ENCODE data around the gene HNRNPC. TPM values are rescaled to one million over a fixed set of nuclear protein-coding genes. Genes with fewer than 3 reads are reported as not detected.

Gene HNRNPC
- total RNA-seq, result 741 and 791 TPM in 2 replicates

DNA sequence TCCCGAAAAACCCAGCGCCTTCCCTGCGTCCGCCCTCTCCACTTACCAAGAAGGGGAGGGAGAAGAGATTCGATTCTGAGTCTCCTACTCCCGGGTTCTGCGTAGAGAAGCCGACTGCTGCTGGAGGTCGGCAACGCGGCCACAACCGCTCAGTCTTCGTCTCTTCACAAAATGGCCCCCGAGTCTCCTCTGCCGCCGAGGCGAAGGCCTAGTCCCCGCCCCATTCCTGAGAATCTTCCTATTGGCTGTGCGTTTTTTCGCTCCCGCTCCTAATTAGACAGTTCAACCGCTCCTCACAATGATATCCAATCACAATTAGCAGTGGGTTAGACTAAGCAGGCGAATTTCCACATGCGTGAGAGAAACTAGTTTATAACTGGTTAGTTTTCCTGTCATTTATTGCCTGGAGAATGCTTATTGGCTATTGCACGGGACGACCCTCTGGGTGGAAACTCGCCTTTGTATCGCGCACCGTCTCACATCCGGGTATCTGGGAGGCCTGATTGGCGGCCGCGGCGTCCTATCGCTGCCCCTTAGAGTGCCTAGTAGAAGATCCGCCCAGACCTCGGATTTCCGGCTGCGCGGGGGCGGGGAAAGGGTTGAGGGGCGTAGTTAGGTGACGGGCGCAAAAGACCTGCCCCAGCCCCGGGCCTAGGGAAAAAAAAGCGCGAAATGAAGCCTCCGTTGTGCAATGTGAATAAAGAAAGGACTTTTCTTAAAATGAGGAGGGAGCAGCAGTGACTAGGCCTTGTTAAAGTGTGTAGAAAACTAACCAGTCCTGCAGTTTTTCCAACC is at the start of gene HNRNPC:
Gene HNRNPC (minus strand): TSS at position 191 of the 795 bp plus-strand sequence. CDS start 35,249 bp downstream, outside the sequence.

DNA sequence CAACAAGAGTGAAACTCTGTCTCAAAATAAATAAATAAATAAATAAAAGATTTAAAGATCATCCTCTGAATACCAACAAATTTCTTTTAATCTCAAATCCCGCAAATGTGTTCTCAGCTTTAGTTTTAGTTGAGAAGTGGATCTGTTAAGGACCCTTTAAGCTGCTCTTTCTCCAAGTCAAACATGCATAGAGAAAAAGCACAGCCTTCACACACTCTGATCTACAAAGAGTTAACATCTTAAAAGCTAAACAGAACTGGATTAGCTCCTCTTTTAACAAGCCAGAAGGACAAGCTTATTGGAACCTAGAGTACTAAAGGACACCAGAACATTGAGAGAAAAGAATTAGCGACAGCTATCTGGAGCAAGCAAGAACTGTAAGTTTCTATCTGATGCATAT is 10.5 kb upstream of the HNRNPC start, which contains the start of gene RPGRIP1:
Gene RPGRIP1 (plus strand): TSS at position 301 of the 400 bp plus-strand sequence. CDS start 7,894 bp downstream, outside the sequence.

Other genes with a start within 250 kb of the HNRNPC start
- gene NDRG2, start 244.4 kb downstream of the HNRNPC start, total RNA-seq, result 28.0 and 32.5 TPM in 2 replicates
- gene TPPP2, start 239.2 kb downstream of the HNRNPC start, total RNA-seq, result not detected in 2 replicates
- gene RNASE13, start 234.6 kb downstream of the HNRNPC start, total RNA-seq, result not detected in 2 replicates
- 1.1 and 2.2 TPM in 2 replicates for gene RNASE7, start 227.1 kb downstream of the HNRNPC start, total RNA-seq
- gene RNASE8, start 211.6 kb downstream of the HNRNPC start, total RNA-seq, result not detected in 2 replicates
- gene ARHGEF40, start 199.1 kb downstream of the HNRNPC start, total RNA-seq, result 11.6 and 12.0 TPM in 2 replicates
- 34.0 and 48.0 TPM in 2 replicates for gene ZNF219, start 170.8 kb downstream of the HNRNPC start, total RNA-seq
- 0.09 and 0.49 TPM in 2 replicates for gene TMEM253, start 168.4 kb downstream of the HNRNPC start, total RNA-seq
- not detected in 2 replicates for gene OR5AU1, start 113.4 kb downstream of the HNRNPC start, total RNA-seq
- gene RPGRIP1, start 10.6 kb upstream of the HNRNPC start, total RNA-seq, result not detected in 2 replicates
- gene SUPT16H, start 114.6 kb upstream of the HNRNPC start, total RNA-seq, result 56.3 and 69.7 TPM in 2 replicates
- 34.5 and 56.3 TPM in 2 replicates for gene CHD8, start 186.7 kb upstream of the HNRNPC start, total RNA-seq
- 8.7 and 9.8 TPM in 2 replicates for gene RAB2B, start 207.5 kb upstream of the HNRNPC start, total RNA-seq
- 26.3 and 39.8 TPM in 2 replicates for gene TOX4, start 207.8 kb upstream of the HNRNPC start, total RNA-seq
- 27.8 and 34.0 TPM in 2 replicates for gene METTL3, start 241.9 kb upstream of the HNRNPC start, total RNA-seq

Measured in airway epithelial cell (primary cell).